Measurements from ENCODE around the gene RASSF3. TPM values are rescaled to one million over a fixed set of nuclear protein-coding genes. Genes with fewer than 3 reads are reported as not detected.
A peak's percentile ranks its signal among the peaks of the same experiment; 100 is the strongest.

The RASSF3 gene
- total and polyA plus RNA-seq, 2 of the 13 experiments (the other 11 are each of a cell fraction or from before 2014, with no cell fraction given), result 15.5 to 16.0 TPM

GRCh38 chr12:64633940-64634337, 23.6 kb downstream of the RASSF3 start (continued):
- TF ChIP-seq ZNF441 (CRISPR knock-in tag; IDR thresholded peaks at IDR 0.05; ENCODE audit: borderline replicate concordance) (no peak), HES4 (CRISPR knock-in tag; IDR thresholded peaks at IDR 0.05; ENCODE audit: borderline replicate concordance) (no peak), FOXP1 (IDR thresholded peaks at IDR 0.05) (no peak), FOXP1 (CRISPR knock-in tag; IDR thresholded peaks at IDR 0.05) (peak; percentile 80), ZGPAT (CRISPR knock-in tag; IDR thresholded peaks at IDR 0.05) (peak; percentile 51), ZNF598 (CRISPR knock-in tag; IDR thresholded peaks at IDR 0.05; ENCODE audit: borderline replicate concordance) (no peak), GLMP (CRISPR knock-in tag; IDR thresholded peaks at IDR 0.05; ENCODE audit: borderline replicate concordance) (no peak), STAG1 (CRISPR knock-in tag; IDR thresholded peaks at IDR 0.05) (0 out of 2 replicates have a peak, but pooled peaks have one; percentile 23), ZNF792 (CRISPR knock-in tag; IDR thresholded peaks at IDR 0.05) (0 out of 2 replicates have a peak, but pooled peaks have one; percentile 41), CBFB (CRISPR knock-in tag; IDR thresholded peaks at IDR 0.05) (no peak), ZBTB3 (CRISPR knock-in tag; IDR thresholded peaks at IDR 0.05; ENCODE audit: borderline replicate concordance, low read depth) (peak; percentile 95), SIX1 (CRISPR knock-in tag; IDR thresholded peaks at IDR 0.05; ENCODE audit: borderline replicate concordance) (peak; percentile 18; the same call in 1 of the 2 replicates), ZNF460 (CRISPR knock-in tag; IDR thresholded peaks at IDR 0.05; ENCODE audit: borderline replicate concordance) (peak; percentile 96), IRF2 (CRISPR knock-in tag; IDR thresholded peaks at IDR 0.05) (0 out of 2 replicates have a peak, but pooled peaks have one; percentile 44), CBX5 (CRISPR knock-in tag; IDR thresholded peaks at IDR 0.05; ENCODE audit: borderline replicate concordance) (peak; percentile 39; the same call in 1 of the 2 replicates), ZBTB21 (CRISPR knock-in tag; IDR thresholded peaks at IDR 0.05) (no peak), TBX2 (CRISPR knock-in tag; IDR thresholded peaks at IDR 0.05; ENCODE audit: borderline replicate concordance) (peak; percentile 71), ZFP36 (IDR thresholded peaks at IDR 0.05; ENCODE audit: borderline replicate concordance, low read depth, low read length, partially characterized antibody) (no peak), THAP8 (CRISPR knock-in tag; IDR thresholded peaks at IDR 0.05; ENCODE audit: borderline replicate concordance) (no peak), HNF1A (IDR thresholded peaks at IDR 0.05; ENCODE audit: low read depth) (peak; percentile 77), HNF1A (CRISPR knock-in tag; IDR thresholded peaks at IDR 0.05; ENCODE audit: borderline replicate concordance) (peak; percentile 84), ZMYM4 (CRISPR knock-in tag; IDR thresholded peaks at IDR 0.05) (peak; percentile 17; the same call in 1 of the 2 replicates), ZBTB2 (CRISPR knock-in tag; IDR thresholded peaks at IDR 0.05; ENCODE audit: low read depth) (no peak), MIXL1 (CRISPR knock-in tag; IDR thresholded peaks at IDR 0.05) (peak; percentile 72)

Data from HepG2 (cell line).